Epithelial cell of proximal tubule (primary cell): ENCODE measurements around the gene RBM48. TPM values are rescaled to one million over a fixed set of nuclear protein-coding genes. Genes with fewer than 3 reads are reported as not detected.
"Not testable (repeated sequence)": the region's sequence is repeated elsewhere in the genome, so short reads cannot be mapped to it uniquely, and the experiment has no call there.

Source experiments
- DNase-seq: peaks from one replicate; pipeline ENCODE4 v3.0.0-alpha.2; 2011; ENCODE audit warnings: low read depth
- H3K4me3 ChIP-seq: 2 replicates; pipeline ENCODE4 v1.5.1; 2011; ENCODE audit warnings: low read depth, mild to moderate bottlenecking, low read length
- total RNA-seq: library from RNA; depleted of rRNA; stranded (reverse); fragments of >200 nt; gene quantifications from 2 replicates; pipeline ENCODE4 v1.2.3, GENCODE V29; 2015
- TF ChIP-seq, protein P1 (sequence below): conservative IDR thresholded peaks from 2 replicates; pipeline ENCODE4 v1.5.1; 2012; ENCODE audit warnings: low read depth, mild to moderate bottlenecking, low read length

Gene RBM48
- 6.1 and 6.6 TPM in 2 replicates for total RNA-seq

GRCh38 chr7:92528188-92528957 is at the start of gene RBM48, which contains the start of gene PEX1:
Gene RBM48, plus strand, starts transcription at chr7:92528795. Its CDS starts 19 bp downstream, at chr7:92528814.
Gene PEX1, minus strand, starts transcription at chr7:92528520. Its CDS starts 85 bp downstream, at chr7:92528435.
- TF ChIP-seq, protein P1, sequence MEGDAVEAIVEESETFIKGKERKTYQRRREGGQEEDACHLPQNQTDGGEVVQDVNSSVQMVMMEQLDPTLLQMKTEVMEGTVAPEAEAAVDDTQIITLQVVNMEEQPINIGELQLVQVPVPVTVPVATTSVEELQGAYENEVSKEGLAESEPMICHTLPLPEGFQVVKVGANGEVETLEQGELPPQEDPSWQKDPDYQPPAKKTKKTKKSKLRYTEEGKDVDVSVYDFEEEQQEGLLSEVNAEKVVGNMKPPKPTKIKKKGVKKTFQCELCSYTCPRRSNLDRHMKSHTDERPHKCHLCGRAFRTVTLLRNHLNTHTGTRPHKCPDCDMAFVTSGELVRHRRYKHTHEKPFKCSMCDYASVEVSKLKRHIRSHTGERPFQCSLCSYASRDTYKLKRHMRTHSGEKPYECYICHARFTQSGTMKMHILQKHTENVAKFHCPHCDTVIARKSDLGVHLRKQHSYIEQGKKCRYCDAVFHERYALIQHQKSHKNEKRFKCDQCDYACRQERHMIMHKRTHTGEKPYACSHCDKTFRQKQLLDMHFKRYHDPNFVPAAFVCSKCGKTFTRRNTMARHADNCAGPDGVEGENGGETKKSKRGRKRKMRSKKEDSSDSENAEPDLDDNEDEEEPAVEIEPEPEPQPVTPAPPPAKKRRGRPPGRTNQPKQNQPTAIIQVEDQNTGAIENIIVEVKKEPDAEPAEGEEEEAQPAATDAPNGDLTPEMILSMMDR, result peak; percentile 16
- DNase-seq, result peak; percentile 94
- H3K4me3 ChIP-seq, result peak within 1 kb of the TSS; percentile 90

DNA sequence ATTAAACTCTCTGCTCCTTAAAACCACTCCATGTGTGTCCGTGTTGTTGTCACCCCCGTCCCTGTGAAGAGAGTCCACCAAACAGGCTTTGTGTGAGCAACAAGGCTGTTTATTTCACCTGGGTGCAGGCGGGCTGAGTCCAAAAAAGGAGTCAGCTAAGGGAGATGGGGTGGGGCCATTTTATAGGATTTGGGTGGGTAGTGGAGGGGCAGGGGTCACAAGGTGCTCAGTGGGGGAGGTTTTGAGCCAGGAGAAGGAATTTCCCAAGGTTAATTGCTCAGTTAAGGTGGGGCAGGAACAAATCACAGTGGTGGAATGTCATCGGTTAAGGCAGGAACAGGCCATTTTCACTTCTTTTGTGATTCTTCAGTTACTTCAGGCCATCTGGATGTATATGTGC is 49.4 kb upstream of the RBM48 start:
- DNase-seq, H3K4me3 ChIP-seq: not testable (repeated sequence)

GRCh38 chr7:92483624-92484023 is 45.0 kb upstream of the RBM48 start:
- not testable (repeated sequence) for H3K4me3 ChIP-seq, DNase-seq

GRCh38 chr7:92484226-92484625 is 44.4 kb upstream of the RBM48 start:
- DNase-seq, H3K4me3 ChIP-seq: not testable (repeated sequence)

DNA sequence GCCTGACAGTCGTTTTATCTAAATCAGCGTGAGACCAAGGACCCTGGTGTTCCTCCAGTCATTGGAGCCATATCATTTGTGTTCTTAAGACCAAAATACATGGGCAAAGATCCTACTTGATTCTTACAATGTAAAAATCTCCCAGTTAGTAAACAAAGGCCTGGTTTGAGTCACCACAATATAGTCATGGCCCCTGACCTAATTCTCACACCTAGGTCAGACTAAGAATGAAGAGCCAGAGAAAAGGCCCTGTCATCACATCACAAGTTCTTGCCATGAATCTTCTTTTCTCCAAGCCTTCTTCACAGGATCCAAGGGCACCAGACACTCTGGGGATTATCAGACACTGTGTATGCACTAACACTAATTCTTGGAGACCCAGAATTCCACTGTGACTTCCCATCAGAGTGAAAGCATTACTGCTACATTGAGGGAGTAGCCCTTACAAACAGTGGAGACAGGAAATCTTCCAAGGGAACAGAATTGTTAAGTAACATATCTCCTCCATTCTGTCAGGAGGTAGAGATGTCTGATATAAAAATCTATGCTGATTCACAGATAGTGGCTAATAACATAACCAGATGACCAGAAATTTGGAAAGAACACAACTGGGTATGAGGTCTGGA is 43.2 kb upstream of the RBM48 start:
- DNase-seq, result no peak
- no peak overlapping the region for H3K4me3 ChIP-seq
- TF ChIP-seq, protein P1, result no peak

DNA sequence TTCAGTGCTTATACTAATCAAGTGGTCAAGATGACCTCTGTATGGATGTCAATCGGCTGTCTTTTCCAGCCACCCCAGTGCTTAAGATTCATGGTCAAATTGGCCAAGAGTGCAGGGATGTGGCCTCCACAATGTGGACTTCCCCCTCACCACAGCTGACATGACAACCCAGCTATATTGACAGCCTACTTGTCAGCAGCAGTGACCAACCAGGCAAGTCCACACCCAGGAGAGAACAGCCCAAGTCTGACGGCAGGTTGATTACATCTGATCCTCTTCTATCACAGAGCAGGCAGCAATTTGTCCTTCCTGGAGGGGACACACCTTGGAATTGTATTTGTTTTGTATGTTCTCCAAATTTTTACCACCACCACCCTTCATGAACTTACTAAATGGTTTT is 42.6 kb upstream of the RBM48 start:
- no peak overlapping the region for H3K4me3 ChIP-seq
- DNase-seq, result no peak
- TF ChIP-seq, protein P1, result no peak

DNA sequence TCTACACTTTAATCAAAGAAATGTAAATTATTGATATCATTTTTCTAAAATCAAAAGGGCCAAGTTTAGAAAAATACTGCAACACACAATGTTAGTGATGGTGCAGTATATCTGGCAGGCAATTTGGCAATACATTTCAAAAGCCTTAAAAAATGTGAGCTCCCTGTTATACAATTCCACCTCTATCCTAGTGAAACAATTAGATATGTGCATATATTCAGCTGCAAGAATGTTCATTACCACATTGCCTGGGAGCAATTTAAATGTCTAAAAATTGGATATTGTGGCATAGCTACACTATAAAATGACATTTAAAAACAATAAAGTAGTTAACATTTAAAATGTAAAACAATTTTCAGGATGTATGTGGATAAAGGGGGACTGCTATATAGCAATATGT is 40.8 kb upstream of the RBM48 start:
- no peak for DNase-seq
- H3K4me3 ChIP-seq, result no peak overlapping the region
- TF ChIP-seq, protein P1, result no peak

DNA sequence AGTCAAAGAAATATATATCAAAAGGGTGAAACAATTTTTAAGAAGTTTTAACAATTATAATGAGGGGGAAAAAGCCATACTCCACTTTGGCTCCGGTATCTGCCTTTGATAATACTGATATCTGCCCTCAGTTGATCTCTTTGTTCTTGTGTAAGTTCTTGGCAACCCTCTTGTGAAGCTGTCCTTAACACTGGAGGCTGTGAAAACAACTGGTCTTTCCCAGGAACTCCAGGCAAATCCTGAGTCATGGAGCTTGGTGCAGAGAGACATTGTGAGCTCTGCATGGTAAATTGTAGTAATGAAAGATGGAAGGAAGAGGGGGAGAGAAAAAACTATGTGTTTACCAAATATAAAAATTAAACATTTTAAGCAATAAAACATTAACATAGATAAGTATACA is 39.0 kb upstream of the RBM48 start:
- H3K4me3 ChIP-seq, result no peak overlapping the region
- TF ChIP-seq, protein P1, result no peak
- no peak for DNase-seq
